Spleen (tissue), 7 donors: ENCODE results near the gene TAS2R13.

Experiments used
- CTCF ChIP-seq, 11 experiments: fragments of 200-600 bp in 7 of 11; fragments of 450-650 bp in 4 of 11; sonication (generic) in 4 of 11; IDR thresholded peaks in 8 of 11; conservative IDR thresholded peaks in 3 of 11; 1 replicate in 7 of 11; 2 replicates in 4 of 11; pipeline versions ENCODE4 v1.4.0 to v1.8.0; 2016 to 2021; ENCODE audit warnings: antibody characterized with exemption in 11 of 11, inconsistent platforms in 4 of 11, mild to moderate bottlenecking in 1 of 11
- POLR2A ChIP-seq, 3 donors: fragments of 450-650 bp; IDR thresholded peaks; one replicate each; pipeline ENCODE4 v1.5.1; 2017; ENCODE audit warnings: antibody characterized with exemption in 3 of 3, mild to moderate bottlenecking in 1 of 3
- POLR2AphosphoS5 ChIP-seq, 3 donors: sonication (generic); formaldehyde crosslinking; IDR thresholded peaks; one replicate each; pipeline ENCODE4 v1.5.1; 2017; ENCODE audit warnings: antibody characterized with exemption in 3 of 3
- donor health status: DM: no; HTN: no; CAD: no; lungs with moderate emphysema.
- donor health status: DM: no; HTN: no; CAD: no.
- donor health status: DM: no; HTN: no; CAD: no.

DNA sequence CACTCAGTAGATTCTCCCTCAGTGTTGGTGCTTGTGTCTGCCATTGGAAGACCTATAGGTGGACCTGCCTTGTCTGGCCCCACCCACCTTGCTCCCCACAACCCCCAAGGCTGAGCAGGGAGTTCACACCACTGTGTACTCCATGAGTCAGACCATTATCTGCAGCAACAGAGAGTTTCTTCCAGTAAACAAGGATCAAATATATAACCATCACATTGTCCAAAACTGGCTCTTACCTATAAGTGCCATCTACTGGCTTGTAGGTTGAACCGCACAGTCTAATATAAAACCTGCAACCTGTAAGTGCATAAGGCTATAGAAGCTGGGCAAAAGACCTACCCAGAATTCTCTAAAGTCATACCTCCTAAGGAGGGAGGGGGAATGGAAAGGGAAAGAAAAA lies 7.9 kb downstream of the TAS2R13 start:
- TF ChIP-seq POLR2A (IDR thresholded peaks at IDR 0.05) (no peak), CTCF (IDR thresholded peaks at IDR 0.05 in 8 of 11, conservative IDR thresholded peaks at IDR 0.05 in 3 of 11) (no peak), POLR2AphosphoS5 (IDR thresholded peaks at IDR 0.05) (no peak)
